Measurements from ENCODE around the gene NALCN.

NALCN gene

GRCh38 chr13:101205408-101205807, 210.9 kb downstream of the NALCN start:
- no peak for DNase-seq (ENCODE audit: low read depth)

GRCh38 chr13:101204270-101205020, 211.9 kb downstream of the NALCN start:
- no peak for DNase-seq (ENCODE audit: low read depth)

- DNase-seq (ENCODE audit: low read depth): no peak
Observed at GRCh38 chr13:101202590-101202989, 213.7 kb downstream of the NALCN start.

GRCh38 chr13:101190976-101191375, 225.3 kb downstream of the NALCN start:
- DNase-seq (ENCODE audit: low read depth): no peak

- DNase-seq (ENCODE audit: low read depth): no peak
Observed at GRCh38 chr13:101190337-101190736, 226.0 kb downstream of the NALCN start.

GRCh38 chr13:101185606-101186005, 230.7 kb downstream of the NALCN start:
- no peak for DNase-seq (ENCODE audit: low read depth)

- DNase-seq (ENCODE audit: low read depth): no peak
Observed at GRCh38 chr13:101181076-101181685, 235.1 kb downstream of the NALCN start.

GRCh38 chr13:101179021-101179420, 237.3 kb downstream of the NALCN start:
- no peak for DNase-seq (ENCODE audit: low read depth)

GRCh38 chr13:101178406-101178805, 237.9 kb downstream of the NALCN start:
- no peak for DNase-seq (ENCODE audit: low read depth)

GRCh38 chr13:101170306-101170705, 246.0 kb downstream of the NALCN start:
- DNase-seq (ENCODE audit: low read depth): no peak

- DNase-seq (ENCODE audit: low read depth): no peak
Observed at GRCh38 chr13:101157261-101157660, 259.0 kb downstream of the NALCN start.

- DNase-seq (ENCODE audit: low read depth): no peak
Observed at GRCh38 chr13:101155920-101156319, 260.4 kb downstream of the NALCN start.

GRCh38 chr13:101152184-101152583, 264.1 kb downstream of the NALCN start:
- DNase-seq (ENCODE audit: low read depth): no peak

- no peak for DNase-seq (ENCODE audit: low read depth)
Observed at GRCh38 chr13:101150998-101151397, 265.3 kb downstream of the NALCN start.

GRCh38 chr13:101149735-101150384, 266.4 kb downstream of the NALCN start:
- peak; percentile 23 for DNase-seq (ENCODE audit: low read depth)

- DNase-seq (ENCODE audit: low read depth): no peak
Observed at GRCh38 chr13:101146101-101146898, 270.0 kb downstream of the NALCN start.

- DNase-seq (ENCODE audit: low read depth): no peak
Observed at GRCh38 chr13:101144808-101145419, 271.4 kb downstream of the NALCN start.

GRCh38 chr13:101140936-101141335, 275.4 kb downstream of the NALCN start:
- no peak for DNase-seq (ENCODE audit: low read depth)

GRCh38 chr13:101140087-101140770, 276.1 kb downstream of the NALCN start:
- DNase-seq (ENCODE audit: low read depth): no peak

GRCh38 chr13:101139081-101139480, 277.2 kb downstream of the NALCN start:
- no peak for DNase-seq (ENCODE audit: low read depth)

GRCh38 chr13:101127741-101128353, 288.5 kb downstream of the NALCN start:
- no peak for DNase-seq (ENCODE audit: low read depth)
